GM23248 (cell line): ENCODE results near the gene CSPG4.

Source experiments
- EZH2 ChIP-seq: fragments of 200-600 bp; sonication (generic); IDR thresholded peaks from 2 replicates; pipeline ENCODE4 v1.6.1; 2018; ENCODE audit warnings: antibody characterized with exemption, mild to moderate bottlenecking; ENCODE audit not compliant: insufficient read depth, poor library complexity, severe bottlenecking
- EZH2phosphoT487 ChIP-seq: fragments of 200-600 bp; sonication (generic); IDR thresholded peaks from 2 replicates; pipeline ENCODE4 v1.6.1; 2018; ENCODE audit warnings: antibody characterized with exemption, moderate library complexity, mild to moderate bottlenecking, low read depth; ENCODE audit not compliant: insufficient read depth

- TF ChIP-seq EZH2 (no peak), EZH2phosphoT487 (no peak)
Measured at GRCh38 chr15:75659928-75660645, 52.6 kb downstream of the CSPG4 start.
